ENCODE data around the gene TRAF2.

DNA sequence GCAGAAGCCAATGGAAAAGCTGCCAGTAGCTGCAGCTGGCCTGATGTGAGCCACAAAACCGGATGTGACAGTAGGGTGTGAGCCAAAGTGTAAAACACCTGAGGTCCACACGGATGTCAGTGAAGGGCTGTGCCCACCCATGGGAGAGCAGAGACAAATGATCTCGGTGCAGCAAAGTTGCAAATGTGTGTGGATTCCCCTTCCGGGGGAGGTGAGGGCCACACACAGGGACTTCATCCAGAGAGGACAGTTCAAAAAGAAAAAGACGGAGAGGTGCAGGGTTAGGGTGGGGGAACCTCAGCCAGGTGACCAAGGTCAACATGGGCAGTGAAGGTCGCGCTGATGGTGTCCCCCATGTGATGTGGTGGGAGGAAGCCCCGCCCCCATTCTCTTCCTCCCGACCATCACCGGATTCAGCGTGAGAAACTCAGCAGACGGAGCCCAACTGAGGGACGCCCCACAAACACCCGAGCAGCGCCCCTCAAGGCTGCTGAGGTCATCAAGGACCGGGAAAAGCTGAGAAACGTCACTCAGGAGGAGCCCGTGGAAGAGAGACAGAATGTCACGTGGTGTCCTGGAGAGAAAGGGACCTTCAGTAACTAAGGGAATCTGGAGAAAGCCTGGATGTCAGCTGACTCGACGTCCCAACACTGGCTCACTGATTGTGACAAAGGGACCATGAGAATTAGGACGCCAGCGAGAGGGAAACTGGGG lies 79.6 kb downstream of the TRAF2 start:
- TF ChIP-seq CTCF (IDR thresholded peaks at IDR 0.05; ENCODE audit: low read depth, low read length) (no peak), MYC (IDR thresholded peaks at IDR 0.05; ENCODE audit: low read depth, low read length) (no peak)
